Stimulated activated CD8-positive, alpha-beta memory T cell treated with anti-CD3 and anti-CD28 coated beads, Interleukin-2, amount 100 ng/mL, for 1 hour (primary cell): Measurements from ENCODE around the gene CEACAM21.
"Not testable (repeated sequence)": the region's sequence is repeated elsewhere in the genome, so short reads cannot be mapped to it uniquely, and the experiment has no call there.

ENCODE experiments used
- DNase-seq, 2 donors: peaks; one replicate each; pipeline ENCODE4 v3.0.0-alpha.2; 2020; ENCODE audit warnings: low read depth in 2 of 2

The CEACAM21 gene

GRCh38 chr19:41548954-41549688 lies 26.8 kb upstream of the CEACAM21 start:
- DNase-seq = peak in 1 of 2 donors; percentile 59

- no peak for DNase-seq
These were observed 26.1 kb upstream of the CEACAM21 start for GRCh38 chr19:41549884-41550283.

GRCh38 chr19:41551212-41551610 lies 24.8 kb upstream of the CEACAM21 start:
- DNase-seq = no peak

GRCh38 chr19:41551711-41552110 lies 24.3 kb upstream of the CEACAM21 start:
- no peak for DNase-seq

- no peak for DNase-seq
These were observed 23.4 kb upstream of the CEACAM21 start for GRCh38 chr19:41552558-41552957.

GRCh38 chr19:41553804-41554203 lies 22.2 kb upstream of the CEACAM21 start:
- DNase-seq = no peak

- no peak for DNase-seq
These were observed 21.1 kb upstream of the CEACAM21 start for GRCh38 chr19:41554907-41555306.

- DNase-seq = no peak
These were observed 20.2 kb upstream of the CEACAM21 start for GRCh38 chr19:41555748-41556147.

- DNase-seq = no peak
These were observed 12.0 kb upstream of the CEACAM21 start for GRCh38 chr19:41563854-41564514.

GRCh38 chr19:41564515-41565378 lies 11.2 kb upstream of the CEACAM21 start:
- no peak for DNase-seq

GRCh38 chr19:41565379-41565720 lies 10.6 kb upstream of the CEACAM21 start:
- DNase-seq = no peak

GRCh38 chr19:41566001-41566400 lies 10.0 kb upstream of the CEACAM21 start:
- DNase-seq = no peak

- DNase-seq = no peak
These were observed 6.3 kb upstream of the CEACAM21 start for GRCh38 chr19:41569481-41570150.

GRCh38 chr19:41570179-41570578 lies 5.8 kb upstream of the CEACAM21 start:
- DNase-seq = no peak

GRCh38 chr19:41570639-41571112 lies 5.3 kb upstream of the CEACAM21 start:
- peak; percentile 62 to 73 for DNase-seq

- DNase-seq = no peak
These were observed 1.3 kb downstream of the CEACAM21 start for GRCh38 chr19:41577144-41577830.

GRCh38 chr19:41577833-41578232 lies 1.9 kb downstream of the CEACAM21 start:
- DNase-seq = no peak

GRCh38 chr19:41578886-41579285 lies 2.9 kb downstream of the CEACAM21 start:
- DNase-seq = no peak

GRCh38 chr19:41581068-41581467 lies 5.1 kb downstream of the CEACAM21 start:
- not testable (repeated sequence) for DNase-seq

GRCh38 chr19:41582577-41583182 lies 6.7 kb downstream of the CEACAM21 start:
- DNase-seq = not testable (repeated sequence)
